GM21619 (cell line): Measurements from ENCODE around the gene LCNL1.

Experiments used
- ATAC-seq: cut with Tn5 transposase; IDR thresholded peaks from one replicate; pipeline ENCODE4 v1.9.1; 2021; ENCODE audit not compliant: unreplicated experiment

LCNL1 gene

DNA sequence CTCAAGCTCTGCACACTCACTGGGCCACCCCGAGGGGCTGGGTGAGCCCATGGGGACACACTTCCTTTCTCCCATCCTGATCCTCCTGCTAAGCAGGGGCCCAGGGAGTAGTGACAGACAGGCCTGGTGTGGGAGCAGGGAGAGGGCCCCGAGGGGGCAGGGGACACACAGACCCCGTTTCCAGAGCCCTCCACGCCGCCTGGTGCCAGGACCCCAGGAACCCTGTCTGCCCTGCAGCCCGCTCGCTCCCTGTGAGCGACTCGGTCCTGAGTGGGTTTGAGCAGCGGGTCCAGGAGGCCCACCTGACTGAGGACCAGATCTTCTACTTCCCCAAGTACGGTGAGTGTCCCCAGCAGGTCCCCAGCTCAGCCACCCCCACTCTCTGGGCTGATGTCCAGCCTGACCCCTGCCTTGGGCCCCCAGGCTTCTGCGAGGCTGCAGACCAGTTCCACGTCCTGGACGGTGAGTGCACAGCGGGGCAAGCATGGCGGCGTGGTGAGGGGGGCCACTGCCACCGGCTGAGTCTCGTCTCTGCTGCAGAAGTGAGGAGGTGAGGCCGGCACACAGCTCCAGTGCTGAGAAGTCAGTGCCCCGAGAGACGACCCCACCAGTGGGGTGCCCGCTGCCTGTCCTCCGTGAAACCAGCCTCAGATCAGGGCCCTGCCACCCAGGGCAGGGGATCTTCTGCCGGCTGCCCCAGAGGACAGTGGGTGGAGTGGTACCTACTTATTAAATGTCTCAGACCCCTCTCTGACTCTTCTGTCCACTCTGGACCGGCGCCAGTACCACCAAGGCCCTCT lies 36.4 kb upstream of the LCNL1 start:
- ATAC-seq: no peak

DNA sequence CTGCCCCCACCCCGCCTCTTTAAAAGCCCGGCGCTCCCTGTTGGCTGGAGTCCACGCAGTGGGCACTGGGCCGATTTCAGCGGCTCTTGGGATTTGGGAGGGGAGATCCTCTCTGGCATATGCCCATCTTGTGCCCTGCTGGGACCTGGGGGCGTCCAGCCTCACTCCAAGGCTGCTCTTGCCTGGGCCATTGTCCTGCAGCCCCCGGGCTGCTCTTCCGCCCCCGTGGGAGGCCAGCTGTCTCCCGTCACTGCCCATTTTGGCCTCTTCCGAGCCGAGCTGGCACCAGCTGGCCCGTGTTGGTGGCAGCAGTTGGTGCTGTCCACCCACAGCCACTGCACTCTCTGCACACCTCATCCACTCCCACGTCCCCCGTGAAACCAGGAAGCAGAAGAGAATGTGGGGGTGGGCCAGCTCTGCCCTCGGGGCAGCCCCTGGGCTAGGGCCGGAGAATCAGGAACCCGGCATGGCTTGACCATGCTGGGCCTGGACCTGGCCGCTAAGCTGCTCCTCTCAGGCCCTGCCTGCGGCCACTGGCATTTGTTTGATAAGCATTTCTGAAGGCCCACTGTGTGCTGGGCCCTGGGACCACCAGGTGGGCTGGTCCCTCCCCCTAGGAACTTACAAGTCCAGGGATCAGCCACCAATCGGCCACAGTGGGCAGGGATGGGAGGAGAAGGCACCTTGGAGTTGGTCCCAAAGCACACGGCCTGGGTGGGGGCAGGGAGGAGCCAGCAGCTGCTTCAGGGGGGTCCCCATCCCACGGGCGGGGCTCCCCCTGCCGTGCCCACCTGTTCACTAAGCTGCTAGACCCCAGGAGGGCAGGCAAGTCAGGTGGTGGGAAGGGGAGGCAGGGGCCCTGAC lies 35.5 kb upstream of the LCNL1 start:
- no peak for ATAC-seq

DNA sequence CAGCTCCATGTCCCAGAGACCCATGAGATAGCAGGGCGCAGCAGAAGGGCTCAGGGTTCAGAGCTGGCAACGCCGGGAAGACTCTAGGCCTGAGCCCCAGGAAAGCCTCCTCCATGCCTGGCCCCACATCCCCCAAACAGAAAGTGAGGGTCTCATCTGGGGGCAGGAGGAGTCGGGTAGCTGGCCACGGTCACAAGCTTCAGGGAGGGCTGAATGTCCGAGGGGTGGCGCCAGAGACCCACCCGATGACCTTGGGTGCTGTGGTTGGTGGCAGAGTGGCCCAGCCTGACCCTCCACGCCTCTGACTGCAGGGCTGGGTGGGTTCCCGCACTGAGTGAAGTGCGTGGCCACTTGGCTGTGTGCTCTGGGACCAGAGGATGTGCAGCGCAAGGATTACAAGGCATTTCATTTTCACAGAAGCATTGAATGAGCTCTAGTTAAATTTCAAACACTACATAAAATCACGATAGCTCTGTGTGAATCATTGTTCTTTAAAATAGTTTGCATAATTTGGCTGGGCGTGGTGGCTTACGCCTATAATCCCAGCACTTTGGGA lies 34.8 kb upstream of the LCNL1 start:
- no peak for ATAC-seq

DNA sequence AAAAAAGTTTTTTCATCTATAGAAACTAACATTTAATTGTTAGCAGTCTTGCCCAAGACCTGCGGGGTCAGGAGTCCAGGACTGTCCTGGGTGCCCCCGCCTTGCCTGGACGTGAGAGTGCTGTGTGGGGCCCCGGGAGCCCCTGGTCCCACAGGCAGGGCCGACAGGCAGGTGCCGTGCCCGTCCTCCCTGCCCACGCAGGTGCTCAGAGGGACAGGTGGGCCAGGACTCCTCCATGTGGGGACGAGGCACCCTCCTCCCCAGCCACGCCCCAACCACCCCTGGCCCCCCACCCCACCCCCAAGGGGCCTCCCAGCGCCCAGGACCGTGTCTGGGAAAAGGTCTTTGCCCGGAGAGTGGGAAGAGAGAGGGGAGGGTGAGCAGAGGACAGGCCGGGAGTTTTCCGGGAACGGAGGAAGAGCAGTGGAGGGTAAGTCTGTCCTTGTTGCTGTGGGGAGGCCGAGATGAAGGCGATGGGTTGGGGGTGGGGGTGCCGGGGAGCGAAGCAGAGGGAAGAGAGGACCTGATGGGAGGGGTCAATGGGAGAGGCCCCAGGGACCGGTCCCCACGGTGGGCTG lies 33.5 kb upstream of the LCNL1 start:
- ATAC-seq: no peak

DNA sequence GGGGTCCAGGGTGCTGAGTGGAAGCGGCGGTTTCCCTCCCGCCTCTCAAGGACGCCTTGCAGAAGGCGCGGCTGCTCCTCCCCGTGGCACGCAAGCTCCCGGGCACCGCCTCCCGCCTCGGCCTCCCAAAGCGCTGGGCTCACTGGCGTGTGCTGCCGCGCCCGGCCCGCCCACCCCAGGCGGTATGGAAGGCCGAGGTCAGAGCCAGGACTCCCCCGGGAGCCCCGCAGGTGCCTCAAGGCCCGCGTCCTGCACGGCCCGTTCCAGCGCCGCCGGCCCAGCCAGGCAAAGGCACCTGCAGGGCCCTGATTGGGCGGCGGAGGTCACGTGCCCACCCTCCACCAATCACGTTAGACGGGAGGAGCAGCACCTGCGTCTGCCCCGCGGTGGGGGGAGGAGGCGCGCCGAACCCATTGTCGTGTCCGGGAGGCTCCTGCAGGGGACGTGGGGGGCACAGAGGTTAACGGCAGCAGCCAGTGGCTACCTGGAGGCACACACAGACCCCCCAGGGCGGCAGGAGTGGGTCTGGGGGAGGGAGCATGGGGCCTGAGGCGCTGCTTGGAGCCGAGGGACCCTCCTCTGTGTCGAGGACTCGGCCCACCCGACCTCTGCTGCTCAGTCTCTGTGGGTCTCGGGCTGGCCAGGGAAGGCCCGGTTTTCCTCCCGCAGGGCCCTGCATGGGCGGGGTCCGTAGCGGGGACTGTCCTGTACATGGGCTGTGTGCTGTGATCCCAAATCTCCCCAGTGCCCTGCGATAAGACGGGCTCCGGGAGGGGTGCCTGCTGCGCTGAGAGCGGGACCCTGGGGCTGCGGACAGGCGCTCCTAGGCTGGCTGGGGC lies 32.8 kb upstream of the LCNL1 start:
- peak; percentile 73 for ATAC-seq

DNA sequence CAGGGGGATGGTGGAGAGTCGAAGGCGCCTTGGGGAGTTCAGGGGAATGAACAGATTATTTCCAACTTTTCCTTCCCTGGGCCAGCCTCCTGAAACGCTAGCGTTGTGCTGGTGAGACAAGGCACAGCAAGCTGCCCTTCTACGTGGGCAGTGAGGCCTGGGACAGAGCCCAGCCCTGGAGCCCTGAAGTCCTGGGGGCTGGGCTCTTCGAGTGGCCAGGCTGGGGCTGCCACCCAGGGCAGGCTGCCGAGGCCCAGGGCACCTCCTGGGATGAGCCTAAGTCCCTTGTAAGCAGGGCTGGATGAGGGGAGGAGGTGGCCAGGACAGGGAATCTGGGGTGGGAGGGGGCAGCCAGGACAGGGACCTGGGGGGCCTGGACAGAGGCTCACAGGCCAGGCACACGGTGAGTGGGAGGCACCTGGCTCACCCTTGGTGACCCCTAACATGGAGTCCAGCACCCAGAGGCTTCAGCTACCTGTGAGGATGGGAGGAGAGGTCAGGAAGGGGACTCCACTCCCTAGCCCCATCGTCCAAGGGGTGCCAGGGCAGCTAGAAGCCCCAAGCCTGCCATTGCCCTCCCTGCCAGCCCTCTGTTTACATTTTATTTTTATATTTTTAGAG lies 32.0 kb upstream of the LCNL1 start:
- no peak for ATAC-seq

DNA sequence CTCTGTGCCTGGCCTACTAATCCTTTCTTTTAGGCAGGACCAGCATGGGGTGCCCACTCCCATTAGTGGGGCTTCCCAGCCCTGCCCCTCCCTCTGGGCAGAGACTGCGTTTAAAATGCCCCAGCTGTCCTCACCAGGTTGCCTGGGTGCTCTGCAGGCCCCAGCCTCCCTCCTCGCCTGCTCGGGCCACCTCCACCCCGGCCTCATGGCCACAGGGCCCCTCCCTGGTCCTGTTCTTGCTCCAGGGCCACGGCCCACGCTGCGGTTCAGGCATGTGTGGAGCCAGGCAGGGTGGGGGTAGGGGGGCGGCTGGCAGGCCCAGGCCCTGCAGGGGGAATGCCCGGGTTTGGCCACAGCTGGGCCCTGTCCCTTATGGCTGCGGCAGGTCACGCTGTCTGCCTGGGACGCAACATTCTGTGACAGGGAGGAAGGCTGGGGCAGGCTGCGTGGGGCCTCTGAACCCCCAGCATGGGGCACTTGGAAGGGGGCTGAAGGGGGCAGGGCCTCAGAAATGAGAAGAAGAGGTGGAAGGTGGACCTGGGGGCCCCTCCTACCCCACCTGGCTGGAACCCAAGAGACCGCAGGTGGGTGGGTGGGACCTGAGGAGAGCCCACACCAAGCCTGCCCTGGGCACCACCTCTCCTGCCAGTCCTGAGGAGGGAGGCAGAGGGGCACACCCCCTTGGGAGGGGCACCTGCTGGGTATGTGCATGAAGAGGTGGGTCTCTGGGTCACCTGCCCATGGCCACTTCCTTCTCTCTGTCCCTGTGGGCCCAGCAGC lies 31.1 kb upstream of the LCNL1 start, which contains the start of gene LCN12:
LCN12 (plus strand) TSS at position 733 of the 780 bp plus-strand sequence. CDS start 55 bp downstream, outside the sequence.
- no peak for ATAC-seq

DNA sequence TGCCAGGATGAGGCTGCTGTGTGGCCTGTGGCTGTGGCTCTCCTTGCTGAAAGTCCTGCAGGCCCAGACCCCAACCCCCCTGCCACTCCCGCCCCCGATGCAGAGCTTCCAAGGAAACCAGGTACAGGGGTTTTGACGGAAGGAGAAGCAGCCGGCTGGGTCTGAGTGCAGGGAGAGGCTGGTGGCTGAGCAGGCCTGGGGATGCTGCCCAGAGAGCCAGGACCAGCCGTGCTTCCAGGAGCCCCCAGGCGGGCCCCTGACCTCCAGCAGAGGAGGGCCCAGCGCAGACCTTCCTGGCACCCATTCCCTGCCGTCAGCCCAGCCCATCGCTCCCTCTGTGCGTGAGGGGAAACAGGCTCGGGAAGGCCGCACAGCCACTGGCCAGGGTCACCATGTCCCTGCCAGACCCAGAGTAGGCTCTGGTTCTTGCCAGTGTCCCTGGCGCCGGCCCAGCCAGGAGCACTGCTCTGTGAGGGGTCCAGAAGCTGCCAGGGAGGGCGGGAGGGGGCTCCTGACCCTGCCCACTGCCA lies 30.4 kb upstream of the LCNL1 start:
- ATAC-seq: no peak

DNA sequence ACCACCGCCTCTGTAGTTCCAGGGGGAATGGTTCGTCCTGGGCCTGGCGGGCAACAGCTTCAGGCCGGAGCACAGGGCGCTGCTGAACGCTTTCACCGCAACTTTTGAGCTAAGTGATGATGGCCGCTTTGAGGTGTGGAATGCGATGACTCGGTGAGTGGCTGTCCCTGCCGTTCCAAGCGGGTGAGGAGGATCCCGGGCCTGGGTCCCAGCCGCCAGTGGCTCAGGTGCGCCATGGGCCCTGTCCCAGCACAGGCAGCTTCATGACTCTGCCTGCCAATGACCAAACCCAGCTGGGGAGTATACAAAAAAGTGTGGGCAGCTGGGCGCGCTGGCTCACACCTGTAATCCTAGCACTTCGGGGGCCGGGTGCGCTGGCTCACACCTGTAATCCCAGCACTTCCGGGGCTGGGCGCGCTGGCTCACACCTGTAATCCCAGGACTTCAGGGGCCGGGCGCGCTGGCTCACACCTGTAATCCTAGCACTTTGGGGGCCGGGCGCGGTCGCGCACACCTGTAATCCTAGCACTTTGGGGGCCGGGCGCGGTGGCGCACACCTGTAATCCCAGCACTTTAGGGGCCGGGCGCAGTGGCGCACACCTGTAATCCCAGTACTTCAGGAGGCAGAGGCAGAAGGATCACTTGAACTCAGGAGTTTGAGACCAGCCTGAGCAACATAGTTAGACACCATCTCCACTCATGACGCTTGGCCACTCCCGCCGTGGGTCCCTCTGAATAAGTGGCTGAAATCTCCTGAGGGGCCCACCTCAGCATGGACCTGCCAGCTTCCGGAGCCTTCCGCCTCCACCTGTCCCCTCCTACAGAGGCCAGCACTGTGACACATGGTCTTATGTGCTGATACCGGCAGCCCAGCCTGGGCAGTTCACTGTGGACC lies 29.7 kb upstream of the LCNL1 start:
- no peak for ATAC-seq

DNA sequence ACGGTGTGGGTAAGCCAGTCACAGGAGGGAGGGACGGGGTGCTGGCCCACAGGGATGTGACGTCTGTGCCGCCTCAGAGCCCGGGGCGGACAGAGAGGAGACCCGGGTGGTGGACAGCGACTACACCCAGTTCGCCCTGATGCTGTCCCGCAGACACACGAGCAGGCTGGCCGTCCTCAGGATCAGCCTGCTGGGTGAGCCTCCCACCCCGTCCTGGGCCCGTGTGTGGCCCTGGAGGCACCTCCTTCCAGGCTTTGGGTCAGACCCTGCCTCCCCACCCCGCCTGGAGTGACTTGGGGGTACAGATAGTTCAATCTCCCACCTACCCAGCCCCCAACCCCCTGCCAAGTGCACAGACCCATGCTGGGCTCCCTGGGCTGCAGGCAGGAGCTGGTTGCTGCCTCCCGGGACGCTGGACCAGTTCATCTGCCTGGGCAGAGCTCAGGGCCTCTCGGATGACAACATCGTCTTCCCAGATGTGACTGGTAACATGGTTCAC lies 29.0 kb upstream of the LCNL1 start:
- no peak for ATAC-seq

DNA sequence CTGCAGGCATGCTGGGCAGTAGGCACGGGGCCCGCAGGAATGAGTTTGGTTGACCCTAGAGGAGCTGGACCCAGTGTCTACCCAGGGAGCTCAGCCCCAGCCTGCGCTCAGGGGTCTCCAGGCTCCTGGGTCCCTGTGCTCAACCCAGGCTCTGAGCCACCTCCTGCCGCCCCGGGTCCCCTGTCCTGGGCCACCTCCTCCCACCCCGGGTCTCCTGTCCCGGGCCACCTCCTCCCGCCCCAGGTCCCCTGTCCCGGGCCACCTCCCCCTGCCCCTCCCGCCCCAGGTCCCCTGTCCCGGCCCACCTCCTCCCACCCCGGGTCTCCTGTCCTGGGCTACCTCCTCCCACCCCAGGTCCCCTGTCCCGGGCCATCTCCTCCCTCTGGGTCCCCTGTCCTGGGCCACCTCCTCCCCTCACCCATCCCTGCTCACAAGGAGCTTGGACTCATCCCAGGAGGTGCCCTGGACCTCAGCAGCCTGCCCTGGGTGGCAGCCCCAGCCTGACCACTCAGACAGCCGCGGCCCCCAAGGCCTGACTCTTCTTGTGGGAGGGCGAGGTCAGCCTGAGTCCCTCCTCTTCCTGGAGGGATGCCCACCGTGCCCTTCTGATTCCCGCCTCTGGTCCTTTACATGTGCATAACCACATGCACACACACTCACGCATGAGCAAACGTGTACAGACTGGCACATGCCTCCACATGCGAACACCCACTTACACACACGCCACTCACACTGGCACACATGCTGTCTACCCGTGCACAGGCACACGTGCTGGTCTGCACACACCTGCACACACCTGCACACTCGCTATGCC lies 28.3 kb upstream of the LCNL1 start:
- no peak for ATAC-seq

DNA sequence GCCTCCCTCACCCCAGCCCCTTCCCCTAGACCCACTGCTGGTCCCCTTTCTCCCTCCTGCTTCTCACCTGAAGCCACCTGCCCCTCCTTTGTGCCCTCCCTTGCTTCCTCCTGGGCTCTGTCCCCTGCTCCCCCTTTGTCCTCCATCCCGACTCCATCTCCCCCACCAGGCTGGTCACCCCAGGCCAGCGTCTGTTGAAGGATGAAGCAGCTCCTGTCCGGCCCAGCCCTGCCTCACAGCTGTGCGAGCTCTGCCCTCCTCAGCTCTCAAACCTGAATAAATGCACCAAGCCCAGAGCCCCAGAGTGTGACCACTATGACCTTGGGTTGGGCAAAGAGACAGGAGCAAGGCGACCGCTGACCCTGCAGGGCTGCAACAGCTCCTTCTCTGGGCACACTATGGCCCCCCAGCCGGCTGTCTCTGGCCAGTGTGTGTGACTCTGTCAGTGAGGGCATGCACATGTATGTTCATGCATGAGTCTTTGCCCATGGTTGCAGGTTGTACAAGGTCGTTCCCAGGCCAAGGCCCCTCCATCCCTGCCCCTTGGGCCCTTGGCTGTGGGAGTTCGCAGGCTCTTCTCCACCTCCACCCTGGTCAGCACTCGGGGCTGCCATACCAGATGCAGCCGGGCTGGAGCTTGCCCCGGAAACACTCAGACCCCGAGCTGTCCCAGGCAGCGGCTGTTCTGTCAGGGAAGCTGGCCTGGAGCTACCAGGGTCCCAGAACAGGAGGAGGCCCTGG lies 27.4 kb upstream of the LCNL1 start:
- no peak for ATAC-seq

DNA sequence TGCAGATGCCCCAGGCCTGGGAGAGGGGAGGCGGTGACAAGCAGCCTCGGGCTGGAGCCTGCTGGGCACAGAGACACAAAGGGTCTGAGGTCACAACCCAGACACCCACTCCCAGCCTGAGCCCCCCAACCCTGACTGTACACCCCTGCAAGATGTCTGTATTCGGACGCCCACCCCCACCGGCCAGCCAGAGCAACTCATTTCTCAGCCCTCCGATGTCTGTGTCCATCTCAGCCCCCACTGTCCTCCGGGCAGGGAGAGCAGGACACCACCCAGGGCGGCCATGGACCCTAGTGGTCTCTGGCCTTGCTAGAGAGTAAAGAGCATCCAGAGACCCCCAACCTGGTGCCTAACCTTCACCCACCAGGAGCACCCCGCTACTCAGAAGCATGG lies 26.9 kb upstream of the LCNL1 start:
- no peak for ATAC-seq

DNA sequence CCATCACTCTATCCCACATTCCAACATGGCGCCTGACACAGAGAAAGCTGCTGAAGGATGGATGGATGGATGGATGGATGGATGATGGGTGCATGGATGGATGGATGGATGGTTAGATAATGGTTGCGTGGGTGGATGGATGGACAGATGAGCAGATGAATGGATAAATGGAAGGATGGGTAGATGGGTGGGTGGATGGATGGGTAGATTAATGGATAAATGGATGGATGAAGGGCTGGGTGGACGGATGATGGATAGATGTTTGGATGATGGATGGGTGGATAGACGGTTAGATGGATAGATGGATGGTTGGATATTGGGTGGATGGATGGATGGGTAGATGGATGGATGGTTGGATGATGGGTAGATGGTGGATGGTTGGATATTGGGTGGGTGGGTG lies 26.2 kb upstream of the LCNL1 start:
- no peak for ATAC-seq

DNA sequence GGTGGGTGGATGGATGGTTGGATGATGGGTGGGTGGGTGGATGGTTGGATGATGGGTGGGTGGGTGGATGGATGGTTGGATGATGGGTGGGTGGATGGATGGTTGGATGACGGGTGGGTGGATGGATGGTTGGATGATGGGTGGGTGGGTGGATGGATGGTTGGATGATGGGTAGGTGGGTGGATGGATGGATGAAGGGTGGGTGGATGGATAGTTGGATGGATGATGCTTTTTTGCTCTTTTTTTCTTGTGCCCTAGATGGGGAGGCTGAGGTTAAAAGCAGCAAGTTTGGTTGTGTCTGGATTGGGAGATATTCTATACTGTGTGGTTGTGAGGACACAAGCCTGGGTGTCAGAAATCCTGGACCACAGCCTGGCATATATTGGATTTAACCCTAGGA lies 25.3 kb upstream of the LCNL1 start:
- no peak for ATAC-seq

DNA sequence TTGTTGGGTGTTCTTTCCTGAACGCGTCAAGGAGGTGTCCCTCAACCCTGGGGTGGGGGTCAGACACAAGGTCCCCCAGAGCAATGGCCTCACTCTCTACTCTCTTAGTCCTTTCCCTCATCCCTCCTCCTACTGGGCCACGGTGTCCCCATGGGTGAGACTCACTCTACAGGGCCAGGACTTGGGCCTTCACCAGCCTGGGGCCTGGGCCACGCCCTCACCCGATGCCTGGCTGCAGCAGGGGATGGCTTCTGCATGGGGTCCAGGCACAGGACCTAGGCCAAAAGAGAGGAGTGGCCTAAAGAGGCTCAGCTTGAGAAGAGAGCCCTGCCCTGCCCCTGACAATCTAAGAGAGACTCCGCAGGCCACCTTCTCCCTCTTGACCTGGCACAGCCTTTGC lies 24.9 kb upstream of the LCNL1 start:
- ATAC-seq: no peak
